Keratinocyte (primary cell): Measurements from ENCODE around the gene MLN. TPM values are rescaled to one million over a fixed set of nuclear protein-coding genes. Genes with fewer than 3 reads are reported as not detected.
A peak's percentile ranks its signal among the peaks of the same experiment; 100 is the strongest.

ENCODE experiments used
- DNase-seq: peaks from one replicate; pipeline ENCODE4 v3.0.0-alpha.2; 2011; ENCODE audit warnings: low read depth, missing footprints, low spot score
- FAIRE-seq: peaks from 2 replicates; lab custom pipeline; 2011; peaks lifted over from hg19 to GRCh38; lab: Jason Lieb, UNC
- H2AFZ ChIP-seq: 2 replicates; pipeline ENCODE4 v1.6.0; 2012; ENCODE audit warnings: low read length, control low read depth, inconsistent platforms; ENCODE audit not compliant: control insufficient read depth
- H3K27ac ChIP-seq: 2 replicates; pipeline ENCODE4 v1.5.1; 2011; ENCODE audit warnings: low read length; ENCODE audit not compliant: control insufficient read depth, insufficient read depth
- H3K27me3 ChIP-seq: 3 replicates; pipeline ENCODE4 v1.6.0; 2011; ENCODE audit warnings: low read length; ENCODE audit not compliant: control insufficient read depth, insufficient read depth; ENCODE audit errors: extremely low read depth
- H3K36me3 ChIP-seq, 2 experiments: 2 replicates in 1 of 2; 3 replicates in 1 of 2; pipeline ENCODE4 v1.5.1; 2011; ENCODE audit warnings: low read length in 2 of 2, mild to moderate bottlenecking in 1 of 2; ENCODE audit not compliant: control insufficient read depth in 2 of 2, insufficient read depth in 2 of 2; ENCODE audit errors: extremely low read depth in 1 of 2
- H3K4me1 ChIP-seq: 3 replicates; pipeline ENCODE4 v1.5.1; 2011; ENCODE audit warnings: low read length; ENCODE audit not compliant: control insufficient read depth, insufficient read depth; ENCODE audit errors: extremely low read depth
- H3K4me2 ChIP-seq: 3 replicates; pipeline ENCODE4 v1.6.0; 2011; ENCODE audit warnings: low read depth, low read length; ENCODE audit not compliant: control insufficient read depth, insufficient read depth; ENCODE audit errors: extremely low read depth
- H3K4me3 ChIP-seq, 3 experiments: fragments of 200-600 bp in 1 of 3; sonication (generic) in 1 of 3; 2 replicates in 2 of 3; 3 replicates in 1 of 3; pipeline ENCODE4 v1.5.1; 2011 to 2016; ENCODE audit warnings: low read length in 3 of 3, mild to moderate bottlenecking in 3 of 3, control low read depth in 2 of 3, inconsistent platforms in 1 of 3, low read depth in 1 of 3, mixed read lengths in 1 of 3, mixed run types in 1 of 3, moderate library complexity in 1 of 3; ENCODE audit not compliant: control insufficient read depth in 2 of 3, insufficient read depth in 2 of 3; ENCODE audit errors: extremely low read depth in 1 of 3
- H3K79me2 ChIP-seq: 2 replicates; pipeline ENCODE4 v1.6.0; 2012; ENCODE audit warnings: low read length; ENCODE audit not compliant: control insufficient read depth, insufficient read depth
- H3K9ac ChIP-seq: 3 replicates; pipeline ENCODE4 v1.6.0; 2011; ENCODE audit warnings: low read length; ENCODE audit not compliant: control insufficient read depth, insufficient read depth; ENCODE audit errors: extremely low read depth
- H3K9me1 ChIP-seq: 3 replicates; pipeline ENCODE4 v1.6.0; 2011; ENCODE audit warnings: low read length; ENCODE audit not compliant: control insufficient read depth, insufficient read depth; ENCODE audit errors: extremely low read depth
- H3K9me3 ChIP-seq: 2 replicates; pipeline ENCODE4 v1.5.1; 2012; ENCODE audit warnings: low read depth, low read length; ENCODE audit not compliant: control insufficient read depth
- H4K20me1 ChIP-seq: 3 replicates; pipeline ENCODE4 v1.6.0; 2011; ENCODE audit warnings: low read length; ENCODE audit not compliant: control insufficient read depth, insufficient read depth; ENCODE audit errors: extremely low read depth
- EZH2 ChIP-seq: IDR thresholded peaks from one replicate; pipeline ENCODE4 v1.6.1; 2012; ENCODE audit warnings: inconsistent platforms, mild to moderate bottlenecking, low read length, moderate library complexity
- dilution Hi-C: fragments of 300-500 bp; cut with MboI; formaldehyde crosslinking; loops from one replicate; pipeline ENCODE4 v1.7.0; 2020; ENCODE audit warnings: low sequenced_read_pairs; ENCODE audit not compliant: extremely low pct_ligation_motif_present
- polyA plus RNA-seq, 5 experiments: library from polyadenylated mRNA; depleted of rRNA in 3 of 5; stranded (reverse) in 3 of 5; stranded (forward) in 1 of 5; unstranded in 1 of 5; fragments of >200 nt; gene quantifications; 1 replicate in 1 of 5; 2 replicates in 3 of 5; 3 replicates in 1 of 5; pipeline versions ENCODE4 v1.2.1 to v1.2.3, GENCODE V29; 2011 to 2012; ENCODE audit warnings: missing spikeins in 2 of 5, low read depth in 1 of 5, low replicate concordance in 1 of 5
- TF ChIP-seq, protein P1 (sequence below), 3 experiments: IDR thresholded peaks in 1 of 3; conservative IDR thresholded peaks in 1 of 3; optimal IDR thresholded peaks in 1 of 3; 2 replicates in 2 of 3; 3 replicates in 1 of 3; pipeline versions ENCODE3 to v1.5.1; 2011; ENCODE audit warnings: low read length in 3 of 3, mild to moderate bottlenecking in 3 of 3, moderate library complexity in 2 of 3, control low read depth in 1 of 3, inconsistent platforms in 1 of 3; ENCODE audit not compliant: insufficient read depth in 2 of 3; ENCODE audit errors: extremely low read depth in 1 of 3

The MLN gene
- polyA plus RNA-seq, 1 donor (not counting 4 experiments of a cell fraction or from before 2014, with no cell fraction given), result not detected

DNA sequence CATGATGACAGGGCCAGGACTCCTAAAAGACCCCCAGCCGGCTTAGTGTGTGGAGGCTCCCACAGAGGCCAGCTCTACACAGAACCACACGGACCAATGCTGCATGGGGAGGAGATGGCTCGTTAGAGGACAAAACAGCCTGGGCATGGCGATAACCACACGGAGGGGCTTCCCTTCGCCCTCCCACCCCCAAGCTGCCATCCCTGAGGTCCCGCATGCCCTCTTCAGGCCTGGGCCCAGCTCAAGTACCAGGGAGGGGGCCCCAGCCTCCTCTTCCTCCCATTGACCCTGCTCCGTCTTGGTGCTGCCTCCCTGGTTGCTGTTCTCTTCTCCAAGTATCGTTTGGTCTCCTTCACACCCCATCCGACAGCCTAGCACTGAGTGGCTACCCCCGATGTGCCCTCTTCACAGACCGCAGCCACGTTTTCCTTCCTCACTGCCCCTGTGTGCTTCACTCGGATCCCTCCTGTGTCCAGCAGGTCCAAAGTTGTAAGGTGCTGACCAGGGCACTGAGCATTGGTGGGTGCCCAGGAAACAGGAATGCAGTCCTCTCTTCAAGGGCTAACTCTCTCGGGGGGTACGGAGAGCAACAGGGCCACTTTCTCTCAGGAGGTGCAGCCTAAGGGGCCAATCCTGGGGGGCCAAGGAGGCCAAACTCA is 9.6 kb upstream of the MLN start:
- TF ChIP-seq EZH2, result no peak
- TF ChIP-seq, protein P1, sequence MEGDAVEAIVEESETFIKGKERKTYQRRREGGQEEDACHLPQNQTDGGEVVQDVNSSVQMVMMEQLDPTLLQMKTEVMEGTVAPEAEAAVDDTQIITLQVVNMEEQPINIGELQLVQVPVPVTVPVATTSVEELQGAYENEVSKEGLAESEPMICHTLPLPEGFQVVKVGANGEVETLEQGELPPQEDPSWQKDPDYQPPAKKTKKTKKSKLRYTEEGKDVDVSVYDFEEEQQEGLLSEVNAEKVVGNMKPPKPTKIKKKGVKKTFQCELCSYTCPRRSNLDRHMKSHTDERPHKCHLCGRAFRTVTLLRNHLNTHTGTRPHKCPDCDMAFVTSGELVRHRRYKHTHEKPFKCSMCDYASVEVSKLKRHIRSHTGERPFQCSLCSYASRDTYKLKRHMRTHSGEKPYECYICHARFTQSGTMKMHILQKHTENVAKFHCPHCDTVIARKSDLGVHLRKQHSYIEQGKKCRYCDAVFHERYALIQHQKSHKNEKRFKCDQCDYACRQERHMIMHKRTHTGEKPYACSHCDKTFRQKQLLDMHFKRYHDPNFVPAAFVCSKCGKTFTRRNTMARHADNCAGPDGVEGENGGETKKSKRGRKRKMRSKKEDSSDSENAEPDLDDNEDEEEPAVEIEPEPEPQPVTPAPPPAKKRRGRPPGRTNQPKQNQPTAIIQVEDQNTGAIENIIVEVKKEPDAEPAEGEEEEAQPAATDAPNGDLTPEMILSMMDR (optimal IDR thresholded peaks at IDR 0.05 in 1 of 3, IDR thresholded peaks at IDR 0.05 in 1 of 3, conservative IDR thresholded peaks at IDR 0.05 in 1 of 3; ENCODE audit: extremely low read depth in 1 of 3, insufficient read depth in 2 of 3, low read length in 3 of 3), result no peak
- Histone ChIP-seq H3K79me2 (no peaks in the 10 kb centered on the region), H3K9me3 (no peaks in the 10 kb centered on the region), H3K4me1 (no peaks in the 10 kb centered on the region), H3K36me3 (no peaks in the 10 kb centered on the region), H3K27me3 (peaks cover 32% of the 10 kb centered on the region), H3K27ac (no peak overlapping the region), H4K20me1 (no peaks in the 10 kb centered on the region), H3K9ac (no peak overlapping the region), H3K4me2 (no peak overlapping the region), H3K4me3 (no peak overlapping the region), H3K9me1 (no peaks in the 10 kb centered on the region), H2AFZ (no peak overlapping the region)
- no peak for DNase-seq
- no peak for FAIRE-seq
- dilution Hi-C loops, result no loop called here

DNA sequence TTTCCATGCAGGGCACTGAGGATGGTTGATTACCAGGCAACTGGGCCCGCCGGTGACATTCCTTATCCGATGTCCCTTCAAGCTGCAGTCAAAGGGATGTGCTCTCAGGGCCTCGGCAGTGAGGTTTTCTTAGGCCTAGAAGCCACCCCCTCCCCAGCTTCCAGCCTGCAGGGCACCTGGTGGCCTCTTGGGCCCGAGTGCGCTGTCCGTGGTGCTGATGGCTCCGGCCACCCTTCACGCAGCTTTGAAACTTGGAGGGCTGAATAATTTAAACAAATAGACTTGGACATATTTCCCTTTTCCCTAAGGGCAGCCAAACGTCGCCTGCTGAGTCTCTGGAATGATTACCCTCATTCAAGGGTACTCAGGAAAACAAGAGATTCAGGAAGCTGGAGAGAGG is 8.9 kb upstream of the MLN start:
- Histone ChIP-seq H3K36me3 (no peaks in the 10 kb centered on the region), H3K27me3 (peaks cover 32% of the 10 kb centered on the region), H3K4me1 (no peaks in the 10 kb centered on the region), H2AFZ (no peak overlapping the region), H3K27ac (no peak overlapping the region), H4K20me1 (no peaks in the 10 kb centered on the region), H3K4me2 (no peak overlapping the region), H3K4me3 (no peak overlapping the region), H3K9ac (no peak overlapping the region), H3K9me1 (no peaks in the 10 kb centered on the region), H3K9me3 (no peaks in the 10 kb centered on the region), H3K79me2 (no peaks in the 10 kb centered on the region)
- TF ChIP-seq EZH2, result no peak
- TF ChIP-seq, protein P1 (optimal IDR thresholded peaks at IDR 0.05 in 1 of 3, IDR thresholded peaks at IDR 0.05 in 1 of 3, conservative IDR thresholded peaks at IDR 0.05 in 1 of 3; ENCODE audit: extremely low read depth in 1 of 3, insufficient read depth in 2 of 3, low read length in 3 of 3), result peak; percentile 18 to 54 (median 21)
- DNase-seq (no peak), FAIRE-seq (peak; percentile 62)
- dilution Hi-C loops, result no loop called here
